ENCODE results near the gene CEP152. TPM values are rescaled to one million over a fixed set of nuclear protein-coding genes. Genes with fewer than 3 reads are reported as not detected.
"Not testable (repeated sequence)": the region's sequence is repeated elsewhere in the genome, so short reads cannot be mapped to it uniquely, and the experiment has no call there.

Gene CEP152
- 7.4 TPM for polyA plus RNA-seq (2013, experiment 1 of 2)
- 8.8 TPM for polyA plus RNA-seq (2013, experiment 2 of 2)

GRCh38 chr15:48810414-48811324 lies at the start of gene CEP152:
Gene CEP152, minus strand, starts transcription at chr15:48811069. Its CDS starts 5,420 bp downstream, at chr15:48805649.
- Histone ChIP-seq H3K27ac (ENCODE audit: low read depth, low read length, severe bottlenecking) (peak within 1 kb of the TSS; percentile 70), H3K36me3 (ENCODE audit: control insufficient read depth, insufficient read depth, low read length) (no peaks in the 10 kb centered on the region), H3K9me3 (ENCODE audit: control insufficient read depth, low read length) (no peaks in the 10 kb centered on the region), H3K4me1 (ENCODE audit: control insufficient read depth, insufficient read depth, low read length, poor library complexity, severe bottlenecking) (peaks cover 3% of the 10 kb centered on the region), H3K4me3 (ENCODE audit: extremely low read depth, insufficient read depth, low read length, poor library complexity, severe bottlenecking) (peak within 1 kb of the TSS; percentile 87)
- 1 to 3% methylated on average over 42 to 43 of the region's 51 CpGs for WGBS, 2 experiments (ENCODE audit: insufficient coverage in 2 of 2)

- Histone ChIP-seq H3K4me1 (ENCODE audit: control insufficient read depth, insufficient read depth, low read length, poor library complexity, severe bottlenecking) (peaks cover 14% of the 10 kb centered on the region), H3K9me3 (ENCODE audit: control insufficient read depth, low read length) (no peaks in the 10 kb centered on the region), H3K36me3 (ENCODE audit: control insufficient read depth, insufficient read depth, low read length) (no peaks in the 10 kb centered on the region), H3K4me3 (ENCODE audit: extremely low read depth, insufficient read depth, low read length, poor library complexity, severe bottlenecking) (no peak overlapping the region), H3K27ac (ENCODE audit: low read depth, low read length, severe bottlenecking) (no peak overlapping the region)
- 100% methylated on average over 1 of the region's 2 CpGs; no CpG with 5 or more reads in 1 of the 2 experiments for WGBS, 2 experiments (ENCODE audit: insufficient coverage in 2 of 2)
Observed at GRCh38 chr15:48859426-48859825, 48.6 kb upstream of the CEP152 start.

- no peak overlapping the region for H3K4me3 ChIP-seq (ENCODE audit: extremely low read depth, insufficient read depth, low read length, poor library complexity, severe bottlenecking)
- H3K27ac ChIP-seq (ENCODE audit: low read depth, low read length, severe bottlenecking) = no peak overlapping the region
- WGBS, 2 experiments (ENCODE audit: insufficient coverage in 2 of 2) = 80% methylated on average over 1 of the region's 2 CpGs; no CpG with 5 or more reads in 1 of the 2 experiments
- H3K9me3 ChIP-seq (ENCODE audit: control insufficient read depth, low read length) = no peaks in the 10 kb centered on the region
- H3K4me1 ChIP-seq (ENCODE audit: control insufficient read depth, insufficient read depth, low read length, poor library complexity, severe bottlenecking) = peaks cover 14% of the 10 kb centered on the region
- no peaks in the 10 kb centered on the region for H3K36me3 ChIP-seq (ENCODE audit: control insufficient read depth, insufficient read depth, low read length)
Observed at GRCh38 chr15:48858401-48858800, 47.5 kb upstream of the CEP152 start.

- Histone ChIP-seq H3K36me3 (ENCODE audit: control insufficient read depth, insufficient read depth, low read length) (no peaks in the 10 kb centered on the region), H3K27ac (ENCODE audit: low read depth, low read length, severe bottlenecking) (no peak overlapping the region), H3K9me3 (ENCODE audit: control insufficient read depth, low read length) (no peaks in the 10 kb centered on the region), H3K4me1 (ENCODE audit: control insufficient read depth, insufficient read depth, low read length, poor library complexity, severe bottlenecking) (peaks cover 10% of the 10 kb centered on the region), H3K4me3 (ENCODE audit: extremely low read depth, insufficient read depth, low read length, poor library complexity, severe bottlenecking) (no peak overlapping the region)
- WGBS, 2 experiments (ENCODE audit: insufficient coverage in 2 of 2) = 20 to 45% methylated on average over 1 of the region's 2 CpGs
Observed at GRCh38 chr15:48856942-48857341, 46.1 kb upstream of the CEP152 start.

GRCh38 chr15:48855501-48856440 lies 44.9 kb upstream of the CEP152 start:
- H3K36me3 ChIP-seq (ENCODE audit: control insufficient read depth, insufficient read depth, low read length) = no peaks in the 10 kb centered on the region
- H3K27ac ChIP-seq (ENCODE audit: low read depth, low read length, severe bottlenecking) = no peak overlapping the region
- peaks cover 10% of the 10 kb centered on the region for H3K4me1 ChIP-seq (ENCODE audit: control insufficient read depth, insufficient read depth, low read length, poor library complexity, severe bottlenecking)
- no peaks in the 10 kb centered on the region for H3K9me3 ChIP-seq (ENCODE audit: control insufficient read depth, low read length)
- no peak overlapping the region for H3K4me3 ChIP-seq (ENCODE audit: extremely low read depth, insufficient read depth, low read length, poor library complexity, severe bottlenecking)
- 46 to 54% methylated on average over 4 of the region's 6 CpGs for WGBS, 2 experiments (ENCODE audit: insufficient coverage in 2 of 2)

- WGBS, 2 experiments (ENCODE audit: insufficient coverage in 2 of 2) = 100% methylated on average over 1 of the region's 3 CpGs; no CpG with 5 or more reads in 1 of the 2 experiments
- not testable (repeated sequence) for H3K4me3 ChIP-seq (ENCODE audit: extremely low read depth, insufficient read depth, low read length, poor library complexity, severe bottlenecking); H3K27ac ChIP-seq (ENCODE audit: low read depth, low read length, severe bottlenecking); H3K36me3 ChIP-seq (ENCODE audit: control insufficient read depth, insufficient read depth, low read length); H3K9me3 ChIP-seq (ENCODE audit: control insufficient read depth, low read length); H3K4me1 ChIP-seq (ENCODE audit: control insufficient read depth, insufficient read depth, low read length, poor library complexity, severe bottlenecking)
Observed at GRCh38 chr15:48854434-48854833, 43.6 kb upstream of the CEP152 start.

GRCh38 chr15:48851956-48852355 lies 41.1 kb upstream of the CEP152 start:
- H3K36me3 ChIP-seq (ENCODE audit: control insufficient read depth, insufficient read depth, low read length) = no peaks in the 10 kb centered on the region
- H3K9me3 ChIP-seq (ENCODE audit: control insufficient read depth, low read length) = no peaks in the 10 kb centered on the region
- H3K4me1 ChIP-seq (ENCODE audit: control insufficient read depth, insufficient read depth, low read length, poor library complexity, severe bottlenecking) = peaks cover 8% of the 10 kb centered on the region
- H3K27ac ChIP-seq (ENCODE audit: low read depth, low read length, severe bottlenecking) = no peak overlapping the region
- no peak overlapping the region for H3K4me3 ChIP-seq (ENCODE audit: extremely low read depth, insufficient read depth, low read length, poor library complexity, severe bottlenecking)

- Histone ChIP-seq H3K9me3 (ENCODE audit: control insufficient read depth, low read length) (no peaks in the 10 kb centered on the region), H3K4me3 (ENCODE audit: extremely low read depth, insufficient read depth, low read length, poor library complexity, severe bottlenecking) (no peak overlapping the region), H3K36me3 (ENCODE audit: control insufficient read depth, insufficient read depth, low read length) (no peaks in the 10 kb centered on the region), H3K27ac (ENCODE audit: low read depth, low read length, severe bottlenecking) (no peak overlapping the region), H3K4me1 (ENCODE audit: control insufficient read depth, insufficient read depth, low read length, poor library complexity, severe bottlenecking) (peaks cover 4% of the 10 kb centered on the region)
- 83 to 92% methylated on average over 2 of the region's 2 CpGs for WGBS, 2 experiments (ENCODE audit: insufficient coverage in 2 of 2)
Observed at GRCh38 chr15:48850648-48851047, 39.8 kb upstream of the CEP152 start.

- Histone ChIP-seq H3K9me3 (ENCODE audit: control insufficient read depth, low read length) (no peaks in the 10 kb centered on the region), H3K4me1 (ENCODE audit: control insufficient read depth, insufficient read depth, low read length, poor library complexity, severe bottlenecking) (no peaks in the 10 kb centered on the region), H3K27ac (ENCODE audit: low read depth, low read length, severe bottlenecking) (no peak overlapping the region), H3K36me3 (ENCODE audit: control insufficient read depth, insufficient read depth, low read length) (no peaks in the 10 kb centered on the region), H3K4me3 (ENCODE audit: extremely low read depth, insufficient read depth, low read length, poor library complexity, severe bottlenecking) (no peak overlapping the region)
- WGBS, 2 experiments (ENCODE audit: insufficient coverage in 2 of 2) = no CpG with 5 or more reads among the region's 1 CpG
Observed at GRCh38 chr15:48845123-48845522, 34.3 kb upstream of the CEP152 start.

- Histone ChIP-seq H3K36me3 (ENCODE audit: control insufficient read depth, insufficient read depth, low read length) (no peaks in the 10 kb centered on the region), H3K4me1 (ENCODE audit: control insufficient read depth, insufficient read depth, low read length, poor library complexity, severe bottlenecking) (no peaks in the 10 kb centered on the region), H3K4me3 (ENCODE audit: extremely low read depth, insufficient read depth, low read length, poor library complexity, severe bottlenecking) (no peak overlapping the region), H3K9me3 (ENCODE audit: control insufficient read depth, low read length) (no peaks in the 10 kb centered on the region), H3K27ac (ENCODE audit: low read depth, low read length, severe bottlenecking) (no peak overlapping the region)
- 82 to 95% methylated on average over 4 of the region's 6 CpGs for WGBS, 2 experiments (ENCODE audit: insufficient coverage in 2 of 2)
Observed at GRCh38 chr15:48842501-48842900, 31.6 kb upstream of the CEP152 start.
